Thoracic aorta endothelial cell (primary cell): ENCODE results near the gene ZNF808. TPM values are rescaled to one million over a fixed set of nuclear protein-coding genes. Genes with fewer than 3 reads are reported as not detected.

Experiments
- small RNA-seq: library from RNA; depleted of rRNA; stranded (forward); fragments of <200 nt; gene quantifications from one replicate; pipeline ENCODE3, GENCODE V24; 2012
- total RNA-seq: library from RNA; depleted of rRNA; stranded (reverse); fragments of >200 nt; gene quantifications from 2 replicates; pipeline ENCODE4 v1.2.3, GENCODE V29; 2012

ZNF808 gene
- 19.3 and 23.4 TPM in 2 replicates for total RNA-seq

GRCh38 chr19:52527134-52527955 lies at the start of gene ZNF808:
ZNF808 (plus strand) TSS chr19:52527668; CDS start chr19:52543285, 15,617 bp downstream.

GRCh38 chr19:52570000-52570861 lies 42.8 kb downstream of the ZNF808 start, which contains the start of gene ZNF701:
ZNF701 (plus strand) TSS chr19:52570287; CDS start chr19:52574148, 3,861 bp downstream.

Small RNA genes lying within 50 kb of the gene (small RNA-seq; reads per million reads assigned to genes)
- not detected for gene RPL39P34

Other genes with a start within 250 kb of the ZNF808 start
- gene ZNF480, start 230.5 kb upstream of the ZNF808 start, total RNA-seq: 11.1 and 13.2 TPM in 2 replicates
- gene ZNF610, start 191.4 kb upstream of the ZNF808 start, total RNA-seq: 1.4 and 3.1 TPM in 2 replicates
- 9.5 and 11.8 TPM in 2 replicates for gene ZNF880, start 157.7 kb upstream of the ZNF808 start, total RNA-seq
- 12.0 and 22.3 TPM in 2 replicates for gene ZNF528, start 129.8 kb upstream of the ZNF808 start, total RNA-seq
- gene ZNF534, start 98.5 kb upstream of the ZNF808 start, total RNA-seq: not detected in 2 replicates
- 0.72 and 3.5 TPM in 2 replicates for gene ZNF578, start 74.1 kb upstream of the ZNF808 start, total RNA-seq
- 14.9 and 17.3 TPM in 2 replicates for gene ZNF701, start 42.6 kb downstream of the ZNF808 start, total RNA-seq
- 47.5 and 53.6 TPM in 2 replicates for gene ZNF83, start 110.7 kb downstream of the ZNF808 start, total RNA-seq
- 18.7 and 18.9 TPM in 2 replicates for gene ZNF611, start 207.4 kb downstream of the ZNF808 start, total RNA-seq